K562 (cell line): ENCODE results near the gene SEMA6B. TPM values are rescaled to one million over a fixed set of nuclear protein-coding genes. Genes with fewer than 3 reads are reported as not detected.
A peak's percentile ranks its signal among the peaks of the same experiment; 100 is the strongest.

Experiments
- ATAC-seq: fragments of 200-7000 bp; cut with Tn5 transposase; 3 replicates; pipeline ENCODE4 v1.9.1; 2020; ENCODE audit warnings: moderate library complexity
- BruUV-seq: library from RNA; stranded (reverse); fragments of 400-500 nt; replicated peaks from 2 replicates; lab custom pipeline; 2021; lab: Mats Ljungman, UMichigan
- CTCF ChIA-PET: fragments of 300-600 bp; formaldehyde crosslinking; extraction: SDS; loops from one replicate; lab custom pipeline; 2021; ENCODE audit warnings: low intra/inter-chr PET ratio; lab: Yijun Ruan, JAX
- POLR2A ChIA-PET: fragments of 300-600, 350-650 bp; sonication (Branson Sonifier 250); formaldehyde crosslinking; extraction: SDS; loops from one replicate; lab custom pipeline; 2021; ENCODE audit warnings: antibody characterized with exemption, inconsistent platforms; lab: Yijun Ruan, JAX
- DNase-seq, 4 experiments: peaks; one replicate each; pipeline versions ENCODE4 v3.0.0 to v3.0.0-alpha.2; 2011 to 2018; ENCODE audit warnings: low spot score in 3 of 4, mixed read lengths in 3 of 4; ENCODE audit errors: extremely low read depth in 1 of 4
- FAIRE-seq: peaks from 2 replicates; lab custom pipeline; 2011; peaks lifted over from hg19 to GRCh38; lab: Jason Lieb, UNC
- H2AFZ ChIP-seq: 2 replicates; pipeline ENCODE4 v1.6.0; 2011; ENCODE audit warnings: low read depth, low read length, control low read depth, inconsistent platforms
- H3K27ac ChIP-seq: fragments of 200-600 bp; 3 replicates; pipeline ENCODE4 v1.8.0; 2011; ENCODE audit warnings: low read depth, mild to moderate bottlenecking, control low read depth, inconsistent platforms, low read length, moderate library complexity, mixed read lengths; ENCODE audit errors: extremely low read depth
- H3K27me3 ChIP-seq, 2 experiments: fragments of 300-600 bp in 1 of 2; 2 replicates in 1 of 2; 3 replicates in 1 of 2; pipeline versions ENCODE4 v1.6.0 to v1.8.0; 2011; ENCODE audit warnings: inconsistent platforms in 2 of 2, low read length in 2 of 2, mild to moderate bottlenecking in 1 of 2, mixed read lengths in 1 of 2, moderate library complexity in 1 of 2; ENCODE audit not compliant: control insufficient read depth in 2 of 2, insufficient read depth in 2 of 2
- H3K36me3 ChIP-seq: fragments of 300-600 bp; 3 replicates; pipeline ENCODE4 v1.8.0; 2011; ENCODE audit warnings: mild to moderate bottlenecking, low read length, inconsistent platforms; ENCODE audit not compliant: control insufficient read depth, insufficient read depth
- H3K4me1 ChIP-seq, 2 experiments: fragments of 200-600 bp in 1 of 2; replicated peaks in 1 of 2; 2 replicates in 1 of 2; 3 replicates in 1 of 2; pipeline versions ENCODE4 v1.5.1 to v1.8.0; 2011; ENCODE audit warnings: inconsistent platforms in 2 of 2, low read length in 2 of 2, mild to moderate bottlenecking in 1 of 2, mixed read lengths in 1 of 2, moderate library complexity in 1 of 2; ENCODE audit not compliant: control insufficient read depth in 2 of 2, insufficient read depth in 2 of 2
- H3K4me2 ChIP-seq: 2 replicates; pipeline ENCODE4 v1.6.1; 2011; ENCODE audit warnings: low read length, control low read depth, inconsistent platforms, mixed read lengths; ENCODE audit not compliant: insufficient read depth
- H3K4me3 ChIP-seq: fragments of 200-600 bp; sonication (generic), shearing (Covaris generic); 2 replicates; pipeline ENCODE4 v1.5.1; 2016; ENCODE audit warnings: control low read depth, inconsistent platforms
- H3K79me2 ChIP-seq: fragments of 200-600 bp; 3 replicates; pipeline ENCODE4 v1.8.0; 2011; ENCODE audit warnings: low read length, inconsistent platforms; ENCODE audit not compliant: control insufficient read depth, insufficient read depth
- H3K9ac ChIP-seq, 2 experiments: 2 replicates each; pipeline versions ENCODE4 v1.6.0 to v1.6.1; 2011; ENCODE audit warnings: low read depth in 2 of 2, low read length in 2 of 2, control low read depth in 1 of 2, inconsistent platforms in 1 of 2, mild to moderate bottlenecking in 1 of 2, mixed read lengths in 1 of 2; ENCODE audit not compliant: insufficient read depth in 1 of 2
- H3K9me1 ChIP-seq: one replicate; pipeline ENCODE4 v1.6.0; 2011; ENCODE audit warnings: inconsistent platforms, mild to moderate bottlenecking, low read length, moderate library complexity; ENCODE audit not compliant: control insufficient read depth, insufficient read depth
- H3K9me3 ChIP-seq: replicated peaks from 2 replicates; pipeline ENCODE4 v1.5.1; 2011; ENCODE audit warnings: low read depth, low read length, inconsistent platforms; ENCODE audit not compliant: control insufficient read depth, insufficient read depth
- H4K20me1 ChIP-seq: replicated peaks from 2 replicates; pipeline ENCODE4 v1.6.1; 2011; ENCODE audit warnings: low read length, inconsistent platforms, mixed read lengths; ENCODE audit not compliant: control insufficient read depth, insufficient read depth
- CCAR2 ChIP-seq: fragments of 200-400 bp; formaldehyde crosslinking; IDR thresholded peaks from 2 replicates; pipeline ENCODE4 v1.6.1; 2017; ENCODE audit warnings: mild to moderate bottlenecking, low read depth, low read length
- EGR1 ChIP-seq: fragments of 450-650 bp; conservative IDR thresholded peaks from 2 replicates; pipeline ENCODE4 v1.6.1; 2017; ENCODE audit warnings: mild to moderate bottlenecking
- HDAC6 ChIP-seq: IDR thresholded peaks from 2 replicates; pipeline ENCODE4 v1.6.1; 2012; ENCODE audit warnings: low read depth, mild to moderate bottlenecking, control low read depth, inconsistent platforms, low read length, moderate library complexity
- KLF10 ChIP-seq: fragments of 250-450 bp; sonication (Bioruptor Pico); IDR thresholded peaks from 2 replicates; pipeline ENCODE4 v1.6.1; 2021; ENCODE audit warnings: matching md5 sums
- MAZ ChIP-seq, 2 experiments: fragments of 450-650 bp in 1 of 2; sonication (generic) in 1 of 2; formaldehyde crosslinking; IDR thresholded peaks in 1 of 2; conservative IDR thresholded peaks in 1 of 2; 2 replicates each; pipeline versions ENCODE4 v1.4.0 to v1.5.0; 2020; ENCODE audit warnings: mild to moderate bottlenecking in 1 of 2, missing genetic modification reagents in 1 of 2
- PCBP1 ChIP-seq: fragments of 200-400 bp; formaldehyde crosslinking; IDR thresholded peaks from 2 replicates; pipeline ENCODE4 v1.6.1; 2018; ENCODE audit warnings: mild to moderate bottlenecking, low read depth, low read length; ENCODE audit not compliant: poor library complexity, severe bottlenecking
- SRSF9 ChIP-seq: fragments of 200-400 bp; formaldehyde crosslinking; IDR thresholded peaks from 2 replicates; pipeline ENCODE4 v1.6.1; 2017; ENCODE audit warnings: low read depth, low read length, borderline replicate concordance
- STAT5A ChIP-seq: IDR thresholded peaks from 2 replicates; pipeline ENCODE4 v1.6.1; 2012; ENCODE audit warnings: low read length, inconsistent platforms, borderline replicate concordance
- YY1 ChIP-seq, 3 experiments: IDR thresholded peaks; 2 replicates each; pipeline ENCODE4 v1.6.1; 2011; ENCODE audit warnings: low read length in 2 of 3, mild to moderate bottlenecking in 2 of 3, moderate library complexity in 2 of 3, borderline replicate concordance in 1 of 3, control low read depth in 1 of 3, low read depth in 1 of 3; ENCODE audit not compliant: insufficient read depth in 3 of 3, insufficient replicate concordance in 2 of 3, control insufficient read depth in 1 of 3, insufficient read length in 1 of 3; ENCODE audit errors: extremely low read depth in 1 of 3
- ZBTB7A ChIP-seq: IDR thresholded peaks from 2 replicates; pipeline ENCODE4 v1.6.1; 2011; ENCODE audit warnings: low read depth, mild to moderate bottlenecking, low read length, moderate library complexity, borderline replicate concordance; ENCODE audit not compliant: control insufficient read depth
- ZFPM2 ChIP-seq: fragments of 250-450 bp; sonication (Bioruptor Pico); IDR thresholded peaks from 2 replicates; pipeline ENCODE4 v1.5.1; 2022; ENCODE audit warnings: mild to moderate bottlenecking
- ZNF212 ChIP-seq: fragments of 450-650 bp; formaldehyde crosslinking; IDR thresholded peaks from 2 replicates; pipeline ENCODE4 v1.4.0; 2020; ENCODE audit warnings: mild to moderate bottlenecking
- ZNF311 ChIP-seq: fragments of 250-450 bp; sonication (Bioruptor Pico); IDR thresholded peaks from 2 replicates; pipeline ENCODE4 v1.4.0; 2020; ENCODE audit warnings: mild to moderate bottlenecking, moderate library complexity
- WGBS: fragments of 100-300 bp; shearing (Covaris generic); methylation state at CpG from one replicate; pipeline ENCODE4 v1.1.6; 2016; ENCODE audit warnings: low coverage, mixed read lengths; ENCODE audit not compliant: insufficient coverage; ENCODE audit errors: missing lambda C conversion rate; 5-methylcytosine and 5-hydroxymethylcytosine counted together
- in situ Hi-C: fragments of 300-500 bp; cut with MboI; formaldehyde crosslinking; loops from 4 replicates; pipeline ENCODE4 v1.15.0; 2018; ENCODE audit warnings: inconsistent platforms, mixed read lengths
- intact Hi-C: fragments of 100-400 bp; cut with micrococcal nuclease; formaldehyde crosslinking; loops from 2 replicates; pipeline ENCODE4 v1.14.2; 2022
- polyA plus RNA-seq, 8 experiments: library from polyadenylated mRNA; depleted of rRNA in 4 of 8; stranded (reverse) in 5 of 8; unstranded in 3 of 8; fragments of >200 nt; fragmentation: Nextera tagmentation in 2 of 8; fragmentation: Illumina TruSeq in 1 of 8; extraction: Ambion mirVana in 2 of 8; extraction: Trizol in 1 of 8; gene quantifications; 2 replicates each; pipeline versions ENCODE4 v1.2.1 to v1.2.3, GENCODE V29; 2011 to 2014; ENCODE audit warnings: inconsistent platforms in 1 of 8, missing spikeins in 1 of 8
- total RNA-seq, 7 experiments: library from RNA; depleted of rRNA in 6 of 7; stranded (reverse); fragments of >200 nt in 6 of 7; fragmentation: Illumina TruSeq in 2 of 7; extraction: Trizol in 2 of 7; gene quantifications; 2 replicates each; pipeline versions ENCODE4 v1.2.1 to v1.2.3, GENCODE V29; 2011 to 2021; ENCODE audit warnings: low replicate concordance in 1 of 7
- TF ChIP-seq, protein P1 (sequence below), 3 experiments: fragments of 200-800 bp in 1 of 3; sonication (Bioruptor generic) in 1 of 3; sonication (generic) in 1 of 3; formaldehyde crosslinking in 1 of 3; IDR thresholded peaks; 2 replicates each; pipeline versions ENCODE4 v1.6.1 to v1.8.0; 2016 to 2022; ENCODE audit warnings: mild to moderate bottlenecking in 2 of 3, missing compliant biosample characterization in 2 of 3, missing genetic modification characterization in 2 of 3, missing genetic modification reagents in 1 of 3
- TF ChIP-seq, protein P2 (sequence below): fragments of 450-650 bp; formaldehyde crosslinking; IDR thresholded peaks from 2 replicates; pipeline ENCODE4 v1.4.0; 2020; ENCODE audit warnings: mild to moderate bottlenecking
- TF ChIP-seq, protein P3 (sequence below), 2 experiments: IDR thresholded peaks; 2 replicates each; pipeline ENCODE4 v1.6.1; 2011; ENCODE audit warnings: borderline replicate concordance in 1 of 2, control low read depth in 1 of 2, low read depth in 1 of 2, low read length in 1 of 2, mild to moderate bottlenecking in 1 of 2, mixed read lengths in 1 of 2, moderate library complexity in 1 of 2; ENCODE audit not compliant: insufficient read depth in 1 of 2, insufficient read length in 1 of 2, poor library complexity in 1 of 2, severe bottlenecking in 1 of 2; ENCODE audit errors: extremely low read depth in 1 of 2

Gene SEMA6B
- total and polyA plus RNA-seq, 9 of the 15 experiments (the other 6 are each of a cell fraction or from before 2014, with no cell fraction given), result 0.65 to 4.6 (median 2.5) TPM; not detected in 2

- Histone ChIP-seq H3K27ac (no peak overlapping the region), H3K4me1 (peaks cover 14 to 56% of the 10 kb centered on the region in 2 experiments), H3K27me3 (no peaks in the 10 kb centered on the region), H3K9ac (peak overlapping the region in 1 of 2 experiments; percentile 85; a peak in 2 of 4 replicates), H3K9me1 (no peaks in the 10 kb centered on the region), H2AFZ (0 out of 2 replicates have a peak overlapping the region, but pooled peaks have one; percentile 22), H3K4me2 (no peak overlapping the region), H3K79me2 (no peaks in the 10 kb centered on the region), H4K20me1 (peaks cover 4% of the 10 kb centered on the region), H3K4me3 (peak overlapping the region; percentile 41), H3K36me3 (no peaks in the 10 kb centered on the region), H3K9me3 (no peaks in the 10 kb centered on the region)
- intact Hi-C loops, result no loop called here
- DNase-seq, result peak in 3 of 4 experiments; percentile 63 to 83 (median 82)
- ChIA-PET POLR2A (interaction anchor here (0.8 to 1.0 kb wide), 2 partner anchors 10 to 78 kb away, joined by 3 read pairs; no protein-coding TSS in a partner anchor), CTCF (interaction anchor here (0.7 kb wide), 1 partner anchor 23 kb away, joined by 4 read pairs; no protein-coding TSS in a partner anchor)
- WGBS, result 2% methylated on average over 33 of the region's 62 CpGs
- no peak for ATAC-seq
- no TSS peak for BruUV-seq
- in situ Hi-C loops, result no loop called here
- FAIRE-seq, result no peak
- TF ChIP-seq ZNF212 (no peak), MAZ (CRISPR knock-in tag; conservative IDR thresholded peaks at IDR 0.05 in 1 of 2, IDR thresholded peaks at IDR 0.05 in 1 of 2) (no peak), SRSF9 (no peak), EGR1 (no peak), ZNF311 (CRISPR knock-in tag) (no peak), KLF10 (CRISPR knock-in tag) (no peak), ZBTB7A (peak; percentile 25; the same call in 1 of the 2 replicates), CCAR2 (no peak), PCBP1 (peak; percentile 22), YY1 (IDR thresholded peaks at IDR 0.05; ENCODE audit: borderline replicate concordance in 1 of 3, control insufficient read depth in 1 of 3, extremely low read depth in 1 of 3, insufficient read depth in 3 of 3, insufficient read length in 1 of 3, insufficient replicate concordance in 2 of 3, low read depth in 1 of 3, low read length in 2 of 3) (peak in 1 of 3 experiments; percentile 6), HDAC6 (no peak), ZFPM2 (CRISPR knock-in tag) (no peak), STAT5A (no peak)
- TF ChIP-seq, protein P1, sequence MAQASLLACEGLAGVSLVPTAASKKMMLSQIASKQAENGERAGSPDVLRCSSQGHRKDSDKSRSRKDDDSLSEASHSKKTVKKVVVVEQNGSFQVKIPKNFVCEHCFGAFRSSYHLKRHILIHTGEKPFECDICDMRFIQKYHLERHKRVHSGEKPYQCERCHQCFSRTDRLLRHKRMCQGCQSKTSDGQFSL (CRISPR knock-in tag; IDR thresholded peaks at IDR 0.05), result 0 out of 2 replicates have a peak, but pooled peaks have one; percentile 57
- TF ChIP-seq, protein P1 (tag; IDR thresholded peaks at IDR 0.05), result no peak
- TF ChIP-seq, protein P2, sequence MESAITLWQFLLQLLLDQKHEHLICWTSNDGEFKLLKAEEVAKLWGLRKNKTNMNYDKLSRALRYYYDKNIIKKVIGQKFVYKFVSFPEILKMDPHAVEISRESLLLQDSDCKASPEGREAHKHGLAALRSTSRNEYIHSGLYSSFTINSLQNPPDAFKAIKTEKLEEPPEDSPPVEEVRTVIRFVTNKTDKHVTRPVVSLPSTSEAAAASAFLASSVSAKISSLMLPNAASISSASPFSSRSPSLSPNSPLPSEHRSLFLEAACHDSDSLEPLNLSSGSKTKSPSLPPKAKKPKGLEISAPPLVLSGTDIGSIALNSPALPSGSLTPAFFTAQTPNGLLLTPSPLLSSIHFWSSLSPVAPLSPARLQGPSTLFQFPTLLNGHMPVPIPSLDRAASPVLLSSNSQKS (CRISPR knock-in tag), result no peak
- TF ChIP-seq, protein P3, sequence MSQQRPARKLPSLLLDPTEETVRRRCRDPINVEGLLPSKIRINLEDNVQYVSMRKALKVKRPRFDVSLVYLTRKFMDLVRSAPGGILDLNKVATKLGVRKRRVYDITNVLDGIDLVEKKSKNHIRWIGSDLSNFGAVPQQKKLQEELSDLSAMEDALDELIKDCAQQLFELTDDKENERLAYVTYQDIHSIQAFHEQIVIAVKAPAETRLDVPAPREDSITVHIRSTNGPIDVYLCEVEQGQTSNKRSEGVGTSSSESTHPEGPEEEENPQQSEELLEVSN (IDR thresholded peaks at IDR 0.05; ENCODE audit: borderline replicate concordance in 1 of 2, extremely low read depth in 1 of 2, insufficient read depth in 1 of 2, insufficient read length in 1 of 2, low read depth in 1 of 2, low read length in 1 of 2, poor library complexity in 1 of 2, severe bottlenecking in 1 of 2), result peak in 1 of 2 experiments; percentile 71
These were observed 21.6 kb upstream of the SEMA6B start for GRCh38 chr19:4580961-4581665.
